Esophagus squamous epithelium (tissue), 4 donors: ENCODE results near the gene LSMEM2.

Experiments used
- POLR2A ChIP-seq, 4 donors: fragments of 450-650 bp; IDR thresholded peaks; one replicate each; pipeline ENCODE4 v1.6.1; 2017; ENCODE audit warnings: antibody characterized with exemption in 4 of 4, mild to moderate bottlenecking in 4 of 4, moderate library complexity in 3 of 4
- TF ChIP-seq, protein P1 (sequence below), 6 experiments: fragments of 450-650 bp in 4 of 6; fragments of 200-600 bp in 2 of 6; sonication (generic) in 2 of 6; IDR thresholded peaks; one replicate each; pipeline ENCODE4 v1.5.1; 2016 to 2019; ENCODE audit warnings: antibody characterized with exemption in 6 of 6, mild to moderate bottlenecking in 4 of 6, moderate library complexity in 4 of 6

DNA sequence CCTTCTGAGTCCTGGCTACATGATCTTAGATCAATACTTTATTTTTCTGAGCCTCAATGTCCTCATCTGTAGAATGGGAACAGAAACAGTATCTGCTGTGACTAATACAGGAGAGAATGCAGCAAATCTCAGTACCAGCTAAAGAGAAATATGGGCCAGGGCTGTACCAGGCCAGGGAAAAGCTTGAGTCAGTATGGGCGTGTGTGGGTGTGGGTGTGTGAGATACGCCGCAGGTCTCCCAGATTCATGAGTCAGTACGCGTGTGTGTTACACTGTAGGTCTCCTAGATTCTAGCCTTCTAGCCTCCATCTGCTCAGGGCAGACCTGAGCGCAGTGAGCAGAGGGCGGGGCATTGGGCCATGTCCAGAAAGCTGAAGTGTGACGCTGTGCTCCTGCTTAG, 27.7 kb upstream of the LSMEM2 start:
- TF ChIP-seq, protein P1, sequence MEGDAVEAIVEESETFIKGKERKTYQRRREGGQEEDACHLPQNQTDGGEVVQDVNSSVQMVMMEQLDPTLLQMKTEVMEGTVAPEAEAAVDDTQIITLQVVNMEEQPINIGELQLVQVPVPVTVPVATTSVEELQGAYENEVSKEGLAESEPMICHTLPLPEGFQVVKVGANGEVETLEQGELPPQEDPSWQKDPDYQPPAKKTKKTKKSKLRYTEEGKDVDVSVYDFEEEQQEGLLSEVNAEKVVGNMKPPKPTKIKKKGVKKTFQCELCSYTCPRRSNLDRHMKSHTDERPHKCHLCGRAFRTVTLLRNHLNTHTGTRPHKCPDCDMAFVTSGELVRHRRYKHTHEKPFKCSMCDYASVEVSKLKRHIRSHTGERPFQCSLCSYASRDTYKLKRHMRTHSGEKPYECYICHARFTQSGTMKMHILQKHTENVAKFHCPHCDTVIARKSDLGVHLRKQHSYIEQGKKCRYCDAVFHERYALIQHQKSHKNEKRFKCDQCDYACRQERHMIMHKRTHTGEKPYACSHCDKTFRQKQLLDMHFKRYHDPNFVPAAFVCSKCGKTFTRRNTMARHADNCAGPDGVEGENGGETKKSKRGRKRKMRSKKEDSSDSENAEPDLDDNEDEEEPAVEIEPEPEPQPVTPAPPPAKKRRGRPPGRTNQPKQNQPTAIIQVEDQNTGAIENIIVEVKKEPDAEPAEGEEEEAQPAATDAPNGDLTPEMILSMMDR (IDR thresholded peaks at IDR 0.05): no peak
- no peak for TF ChIP-seq POLR2A (IDR thresholded peaks at IDR 0.05)
